Spleen (tissue), 7 donors: ENCODE data around the gene AHRR.

Experiments
- CTCF ChIP-seq, 11 experiments: fragments of 200-600 bp in 7 of 11; fragments of 450-650 bp in 4 of 11; sonication (generic) in 4 of 11; IDR thresholded peaks in 8 of 11; conservative IDR thresholded peaks in 3 of 11; 1 replicate in 7 of 11; 2 replicates in 4 of 11; pipeline versions ENCODE4 v1.4.0 to v1.8.0; 2016 to 2021; ENCODE audit warnings: antibody characterized with exemption in 11 of 11, inconsistent platforms in 4 of 11, mild to moderate bottlenecking in 1 of 11
- POLR2A ChIP-seq, 3 donors: fragments of 450-650 bp; IDR thresholded peaks; one replicate each; pipeline ENCODE4 v1.5.1; 2017; ENCODE audit warnings: antibody characterized with exemption in 3 of 3, mild to moderate bottlenecking in 1 of 3
- POLR2AphosphoS5 ChIP-seq, 3 donors: sonication (generic); formaldehyde crosslinking; IDR thresholded peaks; one replicate each; pipeline ENCODE4 v1.5.1; 2017; ENCODE audit warnings: antibody characterized with exemption in 3 of 3
- donor health status: DM: no; HTN: no; CAD: no; lungs with moderate emphysema.
- donor health status: DM: no; HTN: no; CAD: no.
- donor health status: DM: no; HTN: no; CAD: no.

GRCh38 chr5:376799-377325 lies 55.3 kb downstream of the AHRR start:
- no peak for TF ChIP-seq POLR2A (IDR thresholded peaks at IDR 0.05)
- no peak for TF ChIP-seq CTCF (IDR thresholded peaks at IDR 0.05 in 8 of 11, conservative IDR thresholded peaks at IDR 0.05 in 3 of 11)
- no peak for TF ChIP-seq POLR2AphosphoS5 (IDR thresholded peaks at IDR 0.05)
